Caki2 (cell line): Measurements from ENCODE around the gene MLXIP. TPM values are rescaled to one million over a fixed set of nuclear protein-coding genes. Genes with fewer than 3 reads are reported as not detected.

Experiments
- DNase-seq: peaks from one replicate; pipeline ENCODE4 v3.0.0-alpha.2; 2015; ENCODE audit warnings: low read depth
- in situ Hi-C: cut with HindIII; loops from 2 replicates; pipeline ENCODE4 v1.10.0; 2016; ENCODE audit warnings: low sequenced_read_pairs, low pct_unique_long_range_greater_than_20kb, mixed read lengths
- total RNA-seq: library from RNA; depleted of rRNA; stranded (reverse); fragments of >200 nt; shearing (Covaris generic); gene quantifications from 2 replicates; pipeline ENCODE4 v1.2.3, GENCODE V29; 2014; ENCODE audit warnings: low replicate concordance

Gene MLXIP
- total RNA-seq, 1 experiment from 2014 or later = 7.0 TPM

DNA sequence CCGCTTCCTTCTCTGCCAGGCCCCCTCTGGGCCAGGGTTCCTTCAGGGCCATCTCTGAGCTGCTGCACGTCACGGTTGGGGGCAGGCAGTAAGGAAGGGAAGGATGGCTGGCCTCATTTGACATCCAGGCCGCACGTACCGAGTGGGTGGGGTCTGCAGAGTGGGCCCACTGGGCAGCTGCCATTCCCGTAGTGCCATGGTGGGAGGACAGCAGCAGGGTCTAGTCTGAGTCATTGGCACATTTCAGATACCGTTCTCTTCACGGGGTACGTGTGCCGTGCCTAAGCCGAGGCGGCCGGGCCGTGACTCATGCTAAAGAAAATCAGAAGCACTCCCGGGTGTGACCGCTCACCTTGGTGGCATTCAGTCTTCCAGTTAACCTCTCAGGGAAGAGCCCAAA is 51.6 kb downstream of the MLXIP start:
- peak; percentile 63 for DNase-seq
- in situ Hi-C loops = no loop called here

GRCh38 chr12:122133192-122133950 is 54.8 kb downstream of the MLXIP start:
- DNase-seq = no peak
- in situ Hi-C loops = no loop called here

GRCh38 chr12:122135437-122136031 is 57.0 kb downstream of the MLXIP start:
- in situ Hi-C loops = no loop called here
- no peak for DNase-seq

- no peak for DNase-seq
- in situ Hi-C loops = no loop called here
These were observed 58.7 kb downstream of the MLXIP start for GRCh38 chr12:122137229-122137628.

DNA sequence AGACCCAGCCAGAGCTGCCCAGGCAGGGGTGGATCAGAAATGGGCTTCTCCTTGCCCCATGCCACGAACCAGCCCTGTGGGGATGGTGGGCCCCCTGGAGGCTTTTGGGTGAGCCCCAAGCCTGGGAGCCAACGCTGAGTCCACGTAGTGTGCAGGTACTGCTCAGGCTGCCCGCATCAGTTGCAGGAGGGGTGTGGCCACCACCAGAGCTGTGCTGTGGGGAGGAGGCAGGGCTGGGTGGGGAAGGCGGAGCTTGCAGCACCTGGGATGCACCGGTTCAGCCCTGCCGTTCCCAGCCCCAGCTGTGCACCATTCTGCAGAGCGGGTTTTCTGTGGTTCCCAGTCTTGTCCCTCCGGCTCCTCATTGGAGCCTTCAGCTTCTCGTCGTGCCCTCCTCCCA is 59.1 kb downstream of the MLXIP start:
- in situ Hi-C loops = no loop called here
- no peak for DNase-seq

DNA sequence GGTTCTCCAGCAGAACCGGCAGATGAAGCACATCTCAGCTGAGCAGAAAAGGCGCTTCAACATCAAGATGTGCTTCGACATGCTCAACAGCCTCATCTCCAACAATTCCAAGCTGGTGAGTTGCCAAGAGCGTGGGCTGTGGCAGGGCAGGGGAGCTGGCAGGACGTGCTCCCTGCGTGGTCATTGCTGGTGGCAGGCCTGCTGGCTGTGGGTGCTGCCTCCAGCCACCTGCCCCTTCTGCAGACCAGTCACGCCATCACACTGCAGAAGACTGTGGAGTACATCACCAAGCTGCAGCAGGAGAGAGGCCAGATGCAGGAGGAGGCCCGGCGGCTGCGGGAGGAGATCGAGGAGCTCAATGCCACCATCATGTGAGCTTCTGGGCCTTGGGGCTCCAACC is 59.6 kb downstream of the MLXIP start:
- in situ Hi-C loops = no loop called here
- no peak for DNase-seq

DNA sequence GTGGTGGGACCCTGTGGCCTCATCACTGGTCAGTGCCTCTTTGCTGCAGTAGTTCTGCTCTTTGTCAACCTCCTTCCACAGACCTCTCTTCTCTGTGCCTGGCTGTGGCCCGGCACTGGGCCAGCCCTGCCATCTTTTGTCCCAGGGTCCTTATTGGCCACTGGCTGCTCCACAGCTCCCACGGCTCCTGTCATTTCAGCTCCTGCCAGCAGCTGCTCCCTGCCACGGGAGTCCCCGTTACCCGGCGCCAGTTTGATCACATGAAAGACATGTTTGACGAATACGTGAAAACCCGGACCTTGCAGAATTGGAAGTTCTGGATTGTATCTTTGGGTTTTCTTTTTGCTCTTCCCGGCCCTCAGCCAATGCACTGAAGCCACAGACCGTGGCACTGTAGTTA is 60.1 kb downstream of the MLXIP start:
- no peak for DNase-seq
- in situ Hi-C loops = no loop called here

GRCh38 chr12:122139266-122139665 is 60.7 kb downstream of the MLXIP start:
- in situ Hi-C loops = no loop called here
- no peak for DNase-seq

DNA sequence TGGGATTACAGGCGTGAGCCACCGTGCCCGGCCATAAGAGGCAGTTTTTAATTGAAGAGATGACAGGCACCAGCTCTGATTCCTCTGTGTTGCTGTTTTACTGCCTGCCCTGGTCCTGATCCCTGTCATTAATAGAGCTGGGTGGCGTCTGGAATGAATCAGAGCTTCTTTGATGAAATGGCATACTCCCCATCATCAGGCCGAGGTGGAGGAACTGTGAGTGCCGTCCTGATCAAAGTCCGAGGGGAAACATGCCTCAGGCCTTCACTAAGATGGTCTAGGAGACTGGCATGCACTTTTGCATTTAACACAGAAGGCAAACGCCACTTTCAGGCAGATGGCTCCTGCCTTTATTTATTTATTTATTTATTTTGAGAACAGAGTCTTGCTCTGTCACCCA is 61.4 kb downstream of the MLXIP start:
- in situ Hi-C loops = no loop called here
- no peak for DNase-seq

DNA sequence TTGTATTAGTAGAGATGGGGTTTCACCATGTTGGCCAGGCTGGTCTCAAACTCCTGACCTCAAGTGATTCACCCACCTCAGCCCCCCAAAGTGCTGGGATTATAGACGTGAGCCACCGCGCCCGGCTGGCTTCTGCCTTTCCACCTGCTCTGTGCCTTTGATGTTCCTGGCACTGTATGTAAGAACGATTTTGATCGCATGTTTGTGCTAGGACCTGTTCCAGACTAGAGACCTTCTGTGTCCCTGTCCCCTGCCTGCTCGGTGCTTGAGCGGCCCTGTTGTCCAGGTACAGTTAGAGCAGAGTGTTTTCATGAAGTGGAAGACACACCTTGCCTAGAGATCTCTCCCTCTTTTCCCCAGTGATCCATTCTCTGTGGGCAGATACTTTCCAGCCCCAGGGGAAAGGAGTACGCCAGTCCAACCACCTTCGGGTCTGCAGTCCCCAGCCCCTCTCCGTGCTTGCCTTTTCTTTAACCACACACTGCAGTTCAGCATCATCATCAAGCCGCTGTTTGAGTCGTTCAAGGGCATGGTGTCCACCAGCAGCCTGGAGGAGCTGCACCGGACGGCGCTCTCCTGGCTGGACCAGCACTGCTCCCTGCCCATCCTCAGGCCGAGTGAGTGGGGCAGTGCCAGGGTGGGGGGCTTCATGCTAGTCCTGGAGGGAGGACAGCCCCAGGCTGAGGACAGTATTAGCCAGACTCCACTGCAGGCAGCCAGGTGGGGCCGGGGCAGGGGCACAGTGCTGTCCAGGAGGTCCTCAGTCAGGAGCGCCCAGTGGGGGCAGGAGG is 62.1 kb downstream of the MLXIP start:
- DNase-seq = no peak
- in situ Hi-C loops = no loop called here

DNA sequence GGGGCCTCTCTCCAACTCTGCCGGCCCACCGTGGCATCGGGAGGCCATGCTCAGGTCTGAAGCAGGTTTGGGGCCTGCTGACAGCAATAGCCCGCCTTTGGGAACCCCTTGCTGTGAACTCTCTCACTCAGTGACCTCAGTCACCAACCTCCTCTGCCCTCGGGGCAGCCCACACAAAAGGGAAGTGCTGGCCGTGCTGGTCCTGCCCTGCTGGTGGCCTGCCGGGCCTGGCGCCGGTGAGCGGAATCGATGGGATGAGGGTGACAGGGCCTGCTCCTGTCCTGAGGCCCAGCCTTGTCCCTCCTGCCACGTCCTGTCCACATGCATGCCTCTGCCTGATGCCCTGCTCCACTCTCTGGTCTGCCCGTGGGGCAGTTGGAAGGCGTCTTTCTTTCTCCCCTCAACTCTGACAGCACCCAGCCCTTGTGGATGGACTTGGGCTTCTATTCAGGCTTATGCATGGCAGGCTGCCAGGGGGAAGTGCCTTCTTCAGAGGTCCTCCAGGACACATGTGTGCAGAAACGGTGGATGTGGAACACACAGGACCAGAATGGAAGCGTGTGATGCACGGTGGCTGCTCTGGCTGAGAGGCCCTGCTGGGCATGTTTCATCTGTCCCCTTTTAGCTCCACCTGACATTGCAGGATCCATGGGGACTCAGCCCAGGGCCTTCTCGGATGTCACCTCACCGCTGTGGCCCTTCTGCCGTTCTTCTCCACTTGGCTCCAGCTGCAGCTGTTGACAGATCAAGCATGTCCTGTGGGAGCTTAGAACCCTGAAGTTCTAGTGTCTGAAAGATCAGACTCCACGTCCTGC is 63.6 kb downstream of the MLXIP start:
- in situ Hi-C loops = no loop called here
- no peak for DNase-seq

DNA sequence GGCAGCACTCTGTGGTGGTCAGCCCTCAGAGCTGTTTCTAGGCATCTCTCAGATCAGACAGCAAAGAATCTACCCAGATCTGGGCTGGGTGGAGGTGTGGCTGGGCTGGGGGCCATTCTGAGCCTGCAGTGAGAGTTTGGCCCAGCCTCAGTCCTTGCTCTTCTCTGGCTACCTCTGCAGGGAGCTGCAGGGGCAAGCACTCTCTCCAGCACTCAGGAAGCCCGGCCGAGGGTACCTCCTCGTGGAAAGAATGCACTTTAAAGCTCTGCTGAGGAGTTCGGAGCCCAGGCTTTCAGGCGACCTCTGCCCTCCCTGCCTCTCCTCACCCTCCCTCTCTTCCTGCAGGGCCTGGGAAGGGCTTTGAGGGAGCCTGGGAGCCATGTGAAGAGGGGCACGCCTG is 64.3 kb downstream of the MLXIP start:
- DNase-seq = no peak
- in situ Hi-C loops = no loop called here

- in situ Hi-C loops = no loop called here
- no peak for DNase-seq
These were observed 66.3 kb downstream of the MLXIP start for GRCh38 chr12:122144885-122145284.

DNA sequence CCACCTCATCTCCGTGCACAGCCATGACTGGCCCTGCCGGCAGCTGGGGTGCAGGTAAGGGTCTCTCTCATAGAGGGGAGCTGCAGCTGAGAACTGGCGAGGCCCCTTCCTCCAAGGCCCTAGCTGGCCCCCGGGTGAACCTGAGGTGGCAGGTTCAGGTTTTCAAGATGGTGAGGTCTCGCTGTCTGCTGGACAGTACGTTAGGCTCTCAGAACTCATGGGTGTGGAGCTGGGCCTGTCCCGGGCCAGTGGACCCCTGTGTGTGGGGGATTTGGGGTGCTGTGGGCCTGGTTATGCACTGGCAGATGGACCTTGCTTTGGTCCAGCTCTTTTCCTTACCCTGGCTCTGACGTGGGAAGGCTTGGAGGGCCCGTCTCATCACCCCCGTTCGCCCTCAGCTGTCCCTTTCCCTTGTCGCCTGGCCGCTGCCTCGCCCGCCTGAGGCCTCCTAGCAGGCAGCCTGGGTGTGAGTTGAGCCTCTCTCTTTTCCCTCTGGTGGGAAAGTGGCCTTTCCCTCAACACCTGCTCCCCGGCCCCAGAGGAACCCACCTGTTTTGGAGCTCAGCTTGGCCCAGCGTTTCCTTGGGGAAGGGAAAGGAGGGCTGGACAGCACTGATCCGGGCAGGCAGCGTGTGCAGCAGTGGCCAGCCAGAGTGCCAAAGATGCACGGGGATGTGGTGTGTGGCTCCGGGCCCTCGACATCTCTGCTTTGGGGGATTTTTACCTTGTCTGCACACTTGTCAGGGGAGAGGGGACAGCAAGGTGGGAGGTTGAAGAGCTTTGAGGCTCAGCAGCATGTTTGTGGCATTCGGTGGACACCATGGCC is 67.2 kb downstream of the MLXIP start:
- DNase-seq = no peak
- in situ Hi-C loops = no loop called here

- DNase-seq = no peak
- in situ Hi-C loops = no loop called here
These were observed 69.1 kb downstream of the MLXIP start for GRCh38 chr12:122147514-122148290.

DNA sequence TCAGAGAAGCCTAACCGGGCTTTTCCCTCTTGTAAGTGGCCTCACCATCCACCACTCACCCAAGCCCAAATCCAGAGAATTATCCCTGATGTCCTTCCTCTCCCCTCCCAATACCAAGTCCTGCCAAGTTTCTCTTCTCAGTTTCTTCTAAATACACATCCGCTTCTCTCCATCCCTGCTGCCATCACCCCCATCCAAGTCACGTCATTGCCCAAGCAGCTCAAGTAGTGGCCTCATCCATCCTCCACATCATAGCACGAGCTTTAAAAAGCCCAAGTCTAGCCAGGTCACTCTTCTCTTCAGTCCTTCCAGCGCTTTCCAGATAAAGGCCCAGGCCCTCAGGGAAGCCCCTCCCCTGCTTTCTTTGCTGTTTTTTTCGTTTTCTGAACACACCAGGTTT is 70.1 kb downstream of the MLXIP start:
- in situ Hi-C loops = no loop called here
- no peak for DNase-seq

GRCh38 chr12:122150127-122150681 is 71.6 kb downstream of the MLXIP start:
- in situ Hi-C loops = no loop called here
- no peak for DNase-seq
